SIG-M5 treated with dmso at 0.1 percent for 504 hours (cell line): ENCODE measurements around the gene SLC6A13.
"Not testable (repeated sequence)": the region's sequence is repeated elsewhere in the genome, so short reads cannot be mapped to it uniquely, and the experiment has no call there.

Experiments
- DNase-seq: peaks from one replicate; lab custom pipeline; 2025; ENCODE audit not compliant: unreplicated experiment; lab: John Stamatoyannopoulos, UW

Gene SLC6A13

DNA sequence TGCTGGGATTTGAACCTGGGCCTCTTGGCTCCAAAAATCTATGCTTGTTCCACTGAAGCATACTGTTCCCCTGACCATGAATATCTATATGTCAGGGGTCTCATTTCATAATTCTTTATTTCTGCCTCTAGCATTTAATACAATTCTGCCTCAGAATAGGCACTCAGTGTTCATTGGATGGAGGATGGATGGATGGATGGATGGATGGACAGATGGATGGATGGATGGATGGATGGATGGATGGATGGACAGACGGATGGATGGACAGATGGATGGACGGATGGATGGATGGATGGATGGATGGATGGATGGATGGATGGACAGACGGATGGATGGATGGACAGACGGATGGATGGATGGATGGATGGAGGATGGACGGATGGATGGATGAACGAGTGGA is 45.6 kb downstream of the SLC6A13 start:
- not testable (repeated sequence) for DNase-seq

DNA sequence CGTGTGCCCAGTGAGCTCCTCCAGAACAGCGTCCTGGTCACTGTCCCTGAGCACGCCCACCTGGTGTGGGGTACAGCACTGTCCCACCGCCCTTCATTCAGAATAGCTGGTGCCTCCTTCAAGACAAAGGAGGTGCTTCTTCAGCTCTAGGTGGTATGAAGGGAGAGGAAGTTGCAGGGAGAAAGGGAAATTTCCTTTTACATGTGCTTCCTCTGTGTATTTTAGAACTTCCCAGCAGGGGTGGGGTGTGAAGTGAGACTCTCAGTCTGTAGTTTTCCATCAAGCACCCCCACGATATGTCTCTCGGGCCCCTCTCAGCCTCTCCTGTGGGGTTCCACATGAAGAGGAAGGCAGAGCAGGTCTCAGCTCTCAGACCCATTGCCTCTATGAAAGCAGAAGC is 47.5 kb downstream of the SLC6A13 start:
- DNase-seq, result no peak

DNA sequence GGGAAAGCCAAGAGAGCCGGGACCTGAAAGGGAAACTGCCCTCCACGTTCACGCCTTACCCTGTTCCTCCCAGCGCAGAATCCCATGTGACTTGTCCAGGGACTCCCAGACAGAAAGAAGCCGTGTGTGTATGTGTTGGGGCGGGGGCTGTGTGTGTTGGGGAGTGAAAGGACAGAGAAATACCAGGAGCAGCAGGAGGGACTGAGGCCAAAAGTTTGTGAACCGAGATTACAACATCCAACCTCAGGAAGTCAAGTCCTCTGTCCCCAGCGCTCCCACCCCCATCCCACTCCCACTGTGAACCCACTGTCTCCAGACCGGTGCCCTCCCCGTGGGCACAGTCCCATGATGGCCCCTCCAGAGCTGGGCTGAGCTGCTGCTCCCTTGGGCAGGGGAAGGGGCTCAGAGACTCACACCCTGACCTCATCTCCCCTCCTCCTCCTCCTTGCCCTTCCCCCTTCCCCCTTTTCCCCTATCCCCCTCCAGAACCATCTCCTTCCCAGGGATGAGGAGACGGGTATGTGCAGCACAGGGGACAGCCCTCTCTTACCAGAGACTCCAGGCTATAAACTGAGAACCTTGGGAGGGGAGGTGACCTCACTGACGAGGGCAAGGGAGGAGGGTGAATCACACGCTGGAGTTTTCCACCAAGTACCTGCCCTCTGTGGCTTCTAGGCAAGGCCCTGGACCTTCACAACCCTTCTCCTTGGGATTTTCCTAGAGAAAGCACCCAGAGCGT is 48.5 kb downstream of the SLC6A13 start, which contains the start of gene SLC6A12:
Gene SLC6A12, minus strand, starts transcription at position 155 of the 739 bp plus-strand sequence. CDS start 4,171 bp downstream, outside the sequence.
- no peak for DNase-seq

DNA sequence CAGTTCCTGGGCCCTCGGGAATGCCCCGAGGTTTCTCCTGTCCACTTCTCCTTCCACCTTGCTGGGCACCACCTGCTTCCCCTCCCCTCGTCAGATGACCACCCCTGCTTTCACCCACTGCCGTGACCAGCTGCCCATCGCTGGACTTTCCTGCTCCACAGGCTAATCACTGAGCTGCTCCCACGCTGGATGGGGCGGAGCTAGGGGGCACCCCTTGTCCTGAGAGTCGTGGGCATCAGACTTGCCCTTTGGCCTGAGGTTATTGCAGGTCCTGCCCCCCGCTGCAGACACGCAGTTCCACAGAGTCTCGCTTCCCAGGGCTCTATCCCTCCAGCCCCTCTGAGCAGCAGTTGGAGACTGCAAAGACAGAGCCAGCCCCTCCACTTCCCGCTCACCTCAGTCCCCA is 49.1 kb downstream of the SLC6A13 start:
- DNase-seq, result no peak

DNA sequence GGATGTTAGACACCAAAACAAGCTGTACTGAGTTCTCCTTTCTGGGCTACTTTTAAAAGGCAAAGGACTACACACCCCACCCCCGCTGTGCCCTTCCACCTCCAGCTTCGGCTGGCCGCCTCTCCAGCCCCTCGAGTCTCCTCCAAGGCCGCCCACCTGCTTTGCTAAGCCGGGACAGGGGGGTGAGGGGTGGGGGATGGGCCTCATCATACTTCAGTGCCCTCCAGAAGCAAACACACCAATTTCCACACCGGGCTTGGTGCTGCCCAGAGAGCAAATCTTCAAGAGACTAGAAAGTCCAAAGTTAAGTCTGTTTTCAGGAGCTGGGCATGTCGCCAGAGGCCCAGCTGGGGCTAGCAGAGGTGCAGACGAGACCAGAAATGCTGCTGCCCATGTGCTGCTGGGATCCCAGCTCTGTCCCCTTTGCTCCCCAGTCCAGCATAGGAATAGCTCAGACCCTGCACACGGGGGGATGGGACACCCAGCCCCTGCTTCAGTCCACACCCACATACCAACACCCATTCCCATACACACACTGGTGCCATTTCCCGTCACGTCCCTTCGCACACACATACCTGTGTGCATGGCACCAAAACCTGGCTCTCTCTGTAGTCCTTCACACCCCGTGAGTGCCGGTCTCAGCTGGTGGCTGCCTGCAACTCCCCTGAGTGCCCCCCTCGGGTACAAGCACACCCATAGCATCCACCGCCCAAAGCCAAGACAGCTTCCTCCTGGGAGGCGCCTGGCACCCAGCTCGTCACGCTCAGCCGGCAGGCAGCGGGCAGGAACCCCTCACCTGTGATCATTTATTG is 49.7 kb downstream of the SLC6A13 start:
- DNase-seq, result no peak

DNA sequence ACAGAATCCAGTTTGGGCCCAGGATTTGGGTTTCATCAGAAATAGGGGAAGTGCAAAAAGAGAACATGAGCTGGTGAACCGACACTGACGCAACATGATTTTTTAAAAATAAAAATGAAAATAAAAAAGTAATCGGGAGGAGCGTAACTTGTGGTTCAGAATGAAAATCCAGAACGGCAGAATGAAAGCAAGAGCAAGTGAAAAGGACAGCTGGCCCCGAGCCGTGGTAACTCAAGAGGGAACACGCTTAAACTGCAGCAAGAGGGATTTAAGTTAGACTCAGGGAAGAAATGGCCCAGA is 50.3 kb downstream of the SLC6A13 start:
- DNase-seq, result peak; percentile 55

DNA sequence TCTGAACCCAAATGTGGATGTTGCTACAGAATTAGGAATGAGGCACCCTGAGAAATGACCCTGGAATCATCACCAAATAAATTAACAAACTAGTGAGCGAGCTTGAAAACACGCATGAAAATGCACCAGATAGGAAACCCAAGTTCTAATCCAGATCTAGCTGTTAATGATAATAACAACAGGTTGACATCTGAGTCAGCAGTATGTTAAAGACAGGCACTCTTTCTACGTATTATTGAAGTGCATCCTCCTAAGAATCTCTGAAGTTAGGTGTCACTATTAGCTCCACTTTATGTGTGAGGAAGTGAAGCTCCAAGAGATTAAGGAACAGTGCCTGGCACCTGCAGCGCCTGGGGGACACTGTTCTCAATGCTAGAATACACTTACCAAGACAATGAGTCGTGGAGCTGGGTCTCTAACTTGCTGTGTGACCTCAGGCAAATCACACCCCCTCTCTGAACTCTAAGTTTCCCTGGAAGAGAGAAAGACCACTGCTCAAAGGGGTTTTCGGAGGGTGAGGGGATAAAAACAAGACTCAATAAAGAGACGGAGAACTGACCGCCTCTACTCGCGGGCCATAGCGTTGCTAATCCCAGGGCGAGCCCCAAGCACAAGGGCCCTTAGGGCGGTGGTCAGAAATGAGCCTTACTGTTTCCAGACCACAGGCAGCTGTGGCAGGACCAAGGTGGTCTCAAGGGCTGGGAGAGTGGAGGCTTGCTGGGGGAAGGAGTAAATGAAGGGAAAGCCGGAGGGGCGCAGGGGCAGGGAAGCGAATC is 50.8 kb downstream of the SLC6A13 start:
- DNase-seq, result no peak

DNA sequence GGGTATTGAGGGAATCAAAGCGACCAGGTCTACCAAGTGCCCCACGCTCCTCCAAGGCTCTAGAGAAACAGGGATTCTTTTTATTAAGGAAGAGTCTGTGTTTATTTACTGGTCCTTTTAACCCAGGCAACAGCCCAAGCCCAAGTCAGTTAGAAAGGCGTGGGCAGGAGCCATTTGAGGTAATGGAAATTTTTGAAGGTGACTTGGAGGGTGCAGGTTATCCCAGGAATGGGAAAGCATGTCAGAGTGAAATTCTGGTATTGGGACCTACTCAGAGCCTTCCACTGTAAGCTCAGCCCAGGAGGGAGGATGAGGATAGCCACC is 51.5 kb downstream of the SLC6A13 start:
- DNase-seq, result no peak

DNA sequence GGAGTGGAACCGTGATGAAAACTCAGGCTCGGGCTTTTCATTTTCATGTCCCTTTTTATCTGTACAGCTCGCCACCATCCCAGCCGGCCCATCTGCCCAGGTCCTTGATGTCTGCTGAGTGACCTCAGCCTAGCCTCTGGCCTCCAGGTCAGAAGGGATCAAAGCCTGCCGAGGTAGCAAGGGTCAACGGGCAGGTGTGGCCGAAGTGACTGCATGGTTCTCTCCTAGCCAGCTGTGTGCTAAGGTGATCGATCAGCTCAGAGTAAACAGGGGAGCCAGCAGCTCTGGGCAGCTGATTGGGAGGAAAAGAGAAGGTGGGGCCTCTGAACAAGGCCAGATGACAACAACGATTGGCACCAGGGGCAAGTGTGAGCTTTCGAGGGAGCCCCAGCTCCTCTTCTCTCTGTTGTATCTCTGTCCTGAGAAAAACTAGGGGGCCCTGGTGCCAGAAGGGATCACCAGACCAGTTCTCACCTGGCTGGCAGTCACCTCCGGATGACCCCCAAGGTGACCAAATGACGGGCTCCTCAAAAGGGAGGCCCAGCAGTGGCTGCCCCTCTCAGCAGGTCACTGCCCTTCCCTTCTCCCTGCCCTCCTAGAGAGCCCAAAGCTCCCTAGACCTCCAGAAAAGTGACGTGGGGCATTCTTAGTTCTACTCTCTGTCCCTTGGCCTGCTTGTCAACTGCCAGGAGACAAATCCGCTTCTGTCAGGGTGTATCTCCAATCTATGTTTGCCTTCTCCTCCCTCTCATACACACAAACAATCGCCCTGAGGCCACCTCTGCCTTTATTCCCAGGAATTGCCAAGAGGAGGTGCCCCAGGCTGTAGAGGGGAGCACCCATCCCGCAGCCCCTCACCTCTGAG is 52.1 kb downstream of the SLC6A13 start:
- no peak for DNase-seq

DNA sequence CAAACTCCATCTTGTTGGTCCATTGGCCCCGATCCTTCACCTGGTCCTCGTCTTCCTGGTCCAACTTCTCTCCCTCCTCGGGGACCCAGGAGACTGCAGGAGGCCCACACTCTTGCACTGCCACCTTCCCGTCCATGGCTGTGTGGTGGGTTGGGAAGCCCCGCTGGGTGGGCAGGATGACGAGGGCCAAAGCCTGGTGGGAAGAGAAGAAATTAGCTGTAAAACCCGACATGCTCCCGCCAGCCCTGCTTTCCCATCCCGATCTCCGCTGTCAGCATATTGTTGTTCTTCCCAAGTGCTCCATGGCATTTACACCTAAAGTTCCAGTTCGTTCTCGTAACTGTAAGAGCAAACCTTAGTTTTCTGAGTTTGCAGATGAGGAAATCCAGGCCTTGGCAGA is 52.8 kb downstream of the SLC6A13 start:
- DNase-seq, result no peak

DNA sequence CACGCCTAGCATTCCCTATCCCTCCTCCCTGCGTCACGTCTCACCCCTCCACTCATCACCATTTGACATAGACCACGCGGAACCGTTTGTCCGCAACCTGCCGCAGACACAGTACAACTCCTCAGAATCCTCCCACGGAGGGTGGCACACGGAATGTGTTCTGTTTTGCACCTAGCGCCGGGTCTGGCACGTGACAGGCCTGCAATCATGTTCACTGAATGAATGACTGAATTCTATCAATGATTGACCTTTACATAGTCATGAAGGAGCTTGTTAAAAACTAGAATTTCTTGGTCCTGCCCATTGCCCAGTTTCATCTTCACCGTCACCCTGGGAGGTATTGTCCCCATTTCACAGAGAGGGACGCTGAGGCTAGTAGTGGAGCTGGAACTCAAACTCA is 53.4 kb downstream of the SLC6A13 start:
- DNase-seq, result no peak

DNA sequence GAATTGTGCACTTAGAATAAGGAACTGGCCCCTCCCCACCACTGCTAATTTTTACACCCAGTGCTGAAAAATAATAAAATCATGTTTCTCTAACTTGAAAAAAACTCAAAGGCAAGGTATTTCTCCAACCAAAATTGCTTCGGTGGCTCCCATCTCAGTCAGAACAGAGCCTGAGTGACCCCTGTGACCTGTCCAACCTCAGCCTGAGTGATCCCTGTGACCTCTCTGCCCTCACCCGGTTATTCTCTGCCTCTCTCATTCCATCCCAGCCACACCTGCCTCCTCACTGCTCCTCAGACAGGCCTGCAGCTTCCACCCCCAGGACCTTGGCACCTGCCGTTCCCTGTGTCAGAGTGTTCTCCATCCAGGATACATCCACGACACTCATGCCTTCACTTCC is 53.8 kb downstream of the SLC6A13 start:
- no peak for DNase-seq

DNA sequence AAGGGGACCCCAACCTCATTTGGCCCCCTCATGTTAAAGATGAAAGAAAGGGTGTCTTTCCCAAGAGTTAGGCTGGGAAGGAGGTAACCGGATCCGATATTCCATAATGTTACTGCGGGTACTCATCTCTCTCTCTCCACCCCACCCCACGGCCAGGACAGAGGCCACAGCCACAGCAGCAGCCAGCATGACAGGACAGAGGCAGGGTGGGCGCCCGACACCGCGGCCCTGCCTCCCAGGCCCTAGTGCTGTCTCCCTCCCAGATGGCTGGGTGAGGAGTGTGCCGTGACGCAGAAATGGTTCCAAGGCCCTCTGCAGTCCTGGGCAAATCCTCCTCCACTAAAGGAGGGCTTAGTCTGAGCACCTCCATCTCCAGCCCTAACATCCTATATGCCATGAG is 54.8 kb downstream of the SLC6A13 start:
- DNase-seq, result no peak

DNA sequence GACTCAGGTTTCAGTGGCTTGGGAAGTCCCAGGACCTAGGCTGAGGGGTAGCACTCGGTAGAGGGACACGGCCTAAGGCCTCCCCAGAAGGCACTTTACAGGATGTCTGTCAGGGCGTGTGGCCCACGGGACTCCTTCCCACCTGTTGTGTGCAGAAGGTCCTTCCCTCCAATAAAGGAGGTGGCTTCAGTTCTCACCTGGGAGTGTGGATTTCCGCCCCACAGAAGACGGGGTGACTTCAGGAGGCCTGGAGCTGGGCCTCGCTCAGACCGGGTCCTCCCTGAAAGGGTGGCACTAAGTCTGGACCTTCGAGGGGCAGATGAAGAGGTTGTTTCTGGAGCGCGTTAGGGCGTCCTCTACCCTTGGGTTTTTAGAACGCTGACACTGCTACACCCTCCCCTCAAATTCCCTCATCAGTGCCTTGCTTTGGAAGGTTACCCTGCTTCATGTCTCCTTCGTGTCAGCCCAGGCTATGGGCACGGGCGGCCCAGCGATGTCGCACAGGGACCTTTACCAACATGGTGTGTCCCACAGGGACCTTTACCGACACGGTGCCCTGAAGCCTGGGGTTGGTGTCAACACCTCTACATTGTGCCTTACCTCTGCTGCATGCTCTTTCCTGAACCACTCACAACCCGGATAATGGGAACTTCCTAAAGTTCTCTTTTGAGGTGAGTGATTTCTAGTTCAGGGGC is 55.7 kb downstream of the SLC6A13 start:
- no peak for DNase-seq

DNA sequence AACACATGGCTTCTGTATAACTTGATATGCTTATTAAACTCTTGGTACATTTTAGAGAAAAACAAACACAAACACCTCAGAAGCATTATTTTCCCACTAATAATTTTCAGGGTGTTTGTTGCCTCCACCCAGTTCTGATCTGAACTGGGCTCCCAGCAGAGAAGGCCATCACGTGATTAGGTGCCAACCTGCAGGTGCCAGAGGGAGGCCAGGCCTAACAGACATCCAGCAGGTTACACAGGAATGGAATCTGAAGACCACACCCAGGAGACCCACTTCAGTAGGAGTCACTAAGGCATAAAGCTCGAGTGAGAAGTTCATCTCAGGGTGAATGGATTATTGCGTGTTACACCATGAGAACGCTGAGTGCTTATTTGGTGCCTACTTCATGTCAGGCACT is 57.6 kb downstream of the SLC6A13 start:
- no peak for DNase-seq

DNA sequence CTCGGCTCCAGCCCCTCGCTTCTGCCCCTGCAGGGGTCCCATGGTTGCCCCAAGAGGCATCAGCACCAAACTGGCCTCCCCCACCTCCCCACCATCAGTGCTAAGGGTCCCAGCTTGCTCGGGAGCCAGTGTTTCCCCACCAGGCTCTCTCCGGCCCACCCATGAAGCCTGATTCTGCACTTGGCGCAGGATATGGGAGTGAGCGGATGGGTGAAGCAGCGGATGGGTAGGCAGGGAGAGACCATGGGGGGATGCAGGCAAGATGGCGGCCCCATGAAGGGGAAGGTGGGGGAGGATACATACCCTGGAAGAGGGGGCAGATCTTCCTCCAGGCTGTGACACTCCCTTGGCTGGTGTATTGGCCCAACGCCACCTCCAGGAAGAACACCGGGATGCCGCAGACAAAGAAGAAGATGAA is 58.4 kb downstream of the SLC6A13 start:
- no peak for DNase-seq

DNA sequence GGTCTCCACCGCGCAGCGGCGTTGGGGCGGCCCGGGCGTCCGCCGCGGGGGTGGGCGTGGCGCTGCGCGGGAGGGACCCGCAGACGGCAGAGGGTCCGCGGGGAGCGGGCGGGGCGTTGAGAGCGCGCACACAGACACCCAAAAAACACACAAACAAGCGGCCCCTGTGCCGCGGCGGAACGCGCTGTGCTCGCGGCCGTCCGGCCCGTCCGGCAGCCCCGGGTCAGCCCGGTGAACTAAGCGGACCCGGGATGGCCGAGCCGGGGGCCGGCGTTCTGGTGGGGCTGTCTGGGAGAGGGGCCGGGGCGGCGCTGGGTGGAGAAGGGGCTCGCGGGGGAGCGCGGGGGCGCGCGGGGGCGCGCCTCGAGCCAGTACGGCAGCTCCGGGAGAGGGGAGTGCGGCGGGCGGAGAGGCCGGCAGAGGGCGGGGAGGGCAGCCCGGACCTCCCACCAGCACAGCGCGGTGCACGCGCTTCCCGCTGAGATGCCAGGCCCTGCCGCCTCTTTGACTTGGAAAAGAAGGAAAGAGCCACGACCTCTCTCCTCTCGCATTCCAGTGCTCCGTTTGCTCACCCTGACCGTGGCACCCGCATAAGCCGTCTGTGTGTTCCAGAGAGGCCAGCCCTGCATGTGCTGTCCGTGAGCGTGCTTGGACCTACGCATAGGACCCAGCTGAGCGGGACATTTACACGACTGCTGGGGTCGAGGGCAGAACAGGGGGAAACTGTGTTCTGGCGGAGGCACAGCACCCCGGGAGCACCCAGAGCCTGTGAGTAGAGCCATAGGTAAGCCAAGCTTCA is 59.0 kb downstream of the SLC6A13 start:
- DNase-seq, result no peak

DNA sequence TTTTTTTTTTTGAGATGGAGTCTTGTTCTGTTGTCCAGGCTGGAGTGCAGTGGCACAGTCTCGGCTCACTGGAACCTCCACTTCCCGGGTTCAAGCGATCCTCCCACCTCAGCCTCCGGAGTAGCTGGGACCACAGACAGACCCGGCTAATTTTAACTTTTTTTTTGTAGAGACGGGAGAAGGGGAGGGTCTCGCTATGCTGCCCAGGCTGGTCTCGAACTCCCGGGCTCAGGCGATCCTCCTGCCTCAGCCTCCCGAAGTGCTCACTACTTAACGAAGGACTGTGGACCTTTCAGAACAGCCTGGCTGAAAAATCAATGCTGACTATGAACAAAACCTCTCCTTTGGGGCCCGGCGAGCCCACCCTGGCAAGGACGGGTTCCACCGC is 59.6 kb downstream of the SLC6A13 start:
- no peak for DNase-seq

DNA sequence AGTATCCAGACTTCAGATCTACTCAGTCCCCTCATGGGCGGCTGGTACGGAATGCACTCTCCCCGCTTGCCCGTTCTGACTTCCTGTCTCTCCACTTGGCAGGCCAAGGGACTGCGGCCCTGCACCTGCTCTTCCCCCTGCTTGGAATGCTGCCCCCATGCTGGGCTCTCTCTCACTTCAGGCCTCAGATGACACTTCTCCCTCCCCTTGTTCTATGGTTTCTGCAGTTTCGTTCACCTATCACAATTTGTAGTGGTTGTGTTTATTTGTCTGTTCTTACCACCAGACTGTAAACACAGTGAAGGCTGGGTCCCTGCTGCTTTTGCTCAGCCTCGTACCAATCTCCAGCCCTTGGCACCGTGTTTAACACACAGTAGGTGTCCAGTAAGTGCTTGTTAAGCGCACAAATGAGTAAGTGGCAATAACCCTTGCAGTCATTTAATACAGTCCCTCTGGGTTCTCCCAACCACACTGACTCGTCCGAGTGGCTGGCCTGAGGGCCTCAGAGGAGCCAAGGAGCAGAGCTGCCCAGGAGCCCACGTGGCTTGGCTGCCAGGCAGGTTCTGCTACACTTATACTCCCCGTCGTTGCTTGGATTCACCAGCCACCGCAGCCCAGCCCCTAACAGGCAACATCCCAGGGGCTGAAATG is 60.4 kb downstream of the SLC6A13 start:
- DNase-seq, result no peak
